Cardiac muscle cell (in vitro differentiated cells and primary cell): ENCODE data around the gene COL1A1. TPM values are rescaled to one million over a fixed set of nuclear protein-coding genes. Genes with fewer than 3 reads are reported as not detected.
A peak's percentile ranks its signal among the peaks of the same experiment; 100 is the strongest.

Experiments
- DNase-seq, 2 donors: peaks; one replicate each; pipeline versions ENCODE4 v3.0.0 to v3.0.0-alpha.2; 2010 to 2017; ENCODE audit warnings: low read depth in 1 of 2, low spot score in 1 of 2
- H3K27ac ChIP-seq: fragments of 200-600 bp; sonication (generic); 2 replicates; pipeline ENCODE4 v1.5.1; 2016
- H3K27me3 ChIP-seq: fragments of 200-600 bp; sonication (generic); 2 replicates; pipeline ENCODE4 v1.6.0; 2016; ENCODE audit warnings: control low read depth
- H3K36me3 ChIP-seq: fragments of 200-600 bp; sonication (generic); 2 replicates; pipeline ENCODE4 v1.5.1; 2016; ENCODE audit warnings: control low read depth
- H3K4me1 ChIP-seq: fragments of 200-600 bp; sonication (generic); 2 replicates; pipeline ENCODE4 v1.8.1; 2017; ENCODE audit warnings: low read depth, mild to moderate bottlenecking, mixed run types
- H3K4me3 ChIP-seq: fragments of 200-600 bp; sonication (generic); 2 replicates; pipeline ENCODE4 v1.5.1; 2016; ENCODE audit warnings: mild to moderate bottlenecking
- H3K9me3 ChIP-seq: fragments of 200-600 bp; sonication (generic); 2 replicates; pipeline ENCODE4 v1.5.1; 2017; ENCODE audit warnings: low read depth, mild to moderate bottlenecking, control low read depth
- polyA plus RNA-seq: library from polyadenylated mRNA; unstranded; fragments of >200 nt; fragmentation: Nextera tagmentation; extraction: Ambion mirVana; gene quantifications from 2 replicates; pipeline ENCODE4 v1.2.1, GENCODE V29; 2016
- total RNA-seq: library from RNA; depleted of rRNA; stranded (reverse); fragments of >200 nt; gene quantifications from 2 replicates; pipeline ENCODE4 v1.2.3, GENCODE V29; 2016
- TF ChIP-seq, protein P1 (sequence below): IDR thresholded peaks from 2 replicates; pipeline ENCODE4 v1.5.1; 2012; ENCODE audit warnings: low read depth, mild to moderate bottlenecking, low read length

COL1A1 gene
- total and polyA plus RNA-seq, 2 experiments from 2014 or later = 127 to 261 TPM

DNA sequence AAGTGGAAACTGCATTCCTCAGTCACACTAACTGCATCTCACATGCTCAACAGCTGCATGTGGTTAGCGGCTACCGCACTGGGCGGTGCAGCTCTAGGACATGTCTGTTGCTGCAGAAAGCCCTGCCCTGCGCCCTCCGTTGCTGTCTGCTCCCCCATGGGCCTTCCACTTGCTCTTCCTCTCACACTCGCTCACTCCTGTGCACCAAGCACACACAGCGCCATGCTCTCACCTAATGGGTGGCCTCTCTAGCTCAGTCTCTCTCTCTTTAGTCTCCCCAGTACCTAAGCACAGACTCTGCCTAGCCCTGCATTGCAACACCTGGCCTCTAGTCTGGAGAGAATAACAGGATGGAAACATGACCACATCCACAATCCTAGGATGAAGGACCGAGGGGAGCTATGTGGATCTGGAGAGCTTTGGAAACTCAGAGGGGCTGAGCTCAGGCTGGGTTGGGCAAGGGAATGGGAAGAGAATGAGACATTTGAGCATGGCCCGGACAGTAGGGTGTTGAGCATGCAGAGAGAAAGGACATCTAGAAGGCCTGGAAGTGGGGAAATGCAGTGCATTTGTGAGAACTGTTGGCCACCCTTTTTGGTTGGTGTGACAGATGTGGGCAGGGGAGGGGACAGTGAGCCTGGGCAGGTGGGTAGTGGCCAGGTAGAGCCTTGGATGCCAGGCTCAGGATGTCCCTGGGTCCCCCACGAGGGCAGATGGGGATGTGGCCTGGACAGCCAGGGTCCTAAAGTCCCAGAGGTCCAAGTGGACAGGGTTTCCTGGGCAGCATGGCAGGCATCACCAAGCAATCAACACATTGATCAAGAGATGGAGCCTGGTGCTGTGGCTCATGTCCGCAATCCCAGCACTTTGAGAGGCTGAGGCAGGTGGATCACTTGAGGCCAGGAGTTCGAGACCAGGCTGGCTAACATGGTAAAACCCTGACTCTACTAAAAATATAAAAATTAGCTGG, 19.6 kb downstream of the COL1A1 start:
- Histone ChIP-seq H3K9me3 (no peaks in the 10 kb centered on the region), H3K4me3 (no peak overlapping the region), H3K4me1 (peaks cover 24% of the 10 kb centered on the region), H3K27ac (no peak overlapping the region), H3K27me3 (no peaks in the 10 kb centered on the region), H3K36me3 (peaks cover 13% of the 10 kb centered on the region)
- DNase-seq = peak in 1 of 2 donors; percentile 68
- TF ChIP-seq, protein P1, sequence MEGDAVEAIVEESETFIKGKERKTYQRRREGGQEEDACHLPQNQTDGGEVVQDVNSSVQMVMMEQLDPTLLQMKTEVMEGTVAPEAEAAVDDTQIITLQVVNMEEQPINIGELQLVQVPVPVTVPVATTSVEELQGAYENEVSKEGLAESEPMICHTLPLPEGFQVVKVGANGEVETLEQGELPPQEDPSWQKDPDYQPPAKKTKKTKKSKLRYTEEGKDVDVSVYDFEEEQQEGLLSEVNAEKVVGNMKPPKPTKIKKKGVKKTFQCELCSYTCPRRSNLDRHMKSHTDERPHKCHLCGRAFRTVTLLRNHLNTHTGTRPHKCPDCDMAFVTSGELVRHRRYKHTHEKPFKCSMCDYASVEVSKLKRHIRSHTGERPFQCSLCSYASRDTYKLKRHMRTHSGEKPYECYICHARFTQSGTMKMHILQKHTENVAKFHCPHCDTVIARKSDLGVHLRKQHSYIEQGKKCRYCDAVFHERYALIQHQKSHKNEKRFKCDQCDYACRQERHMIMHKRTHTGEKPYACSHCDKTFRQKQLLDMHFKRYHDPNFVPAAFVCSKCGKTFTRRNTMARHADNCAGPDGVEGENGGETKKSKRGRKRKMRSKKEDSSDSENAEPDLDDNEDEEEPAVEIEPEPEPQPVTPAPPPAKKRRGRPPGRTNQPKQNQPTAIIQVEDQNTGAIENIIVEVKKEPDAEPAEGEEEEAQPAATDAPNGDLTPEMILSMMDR = no peak

DNA sequence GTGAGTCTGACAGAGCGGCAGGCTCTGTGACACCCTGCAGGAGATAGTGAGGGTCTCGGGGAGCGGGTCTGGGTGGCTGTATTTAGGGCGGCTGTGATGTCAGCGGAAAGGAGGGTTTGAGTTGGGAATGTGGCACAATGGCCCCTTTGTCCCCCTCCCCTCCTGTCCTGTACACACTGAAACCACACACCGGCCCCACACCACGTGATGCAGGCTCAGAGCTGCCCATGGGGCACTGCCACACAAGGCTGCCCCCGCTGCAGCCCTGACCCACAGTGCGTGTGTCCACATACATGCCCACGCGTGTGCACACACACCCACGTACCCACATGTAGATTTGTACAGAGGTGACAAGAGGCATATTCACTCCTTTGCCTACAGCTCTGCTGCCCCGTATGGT, 20.3 kb downstream of the COL1A1 start:
- peaks cover 24% of the 10 kb centered on the region for H3K4me1 ChIP-seq
- TF ChIP-seq, protein P1 = no peak
- no peaks in the 10 kb centered on the region for H3K27me3 ChIP-seq
- H3K36me3 ChIP-seq = peaks cover 6% of the 10 kb centered on the region
- DNase-seq = no peak
- no peak overlapping the region for H3K4me3 ChIP-seq
- no peaks in the 10 kb centered on the region for H3K9me3 ChIP-seq
- no peak overlapping the region for H3K27ac ChIP-seq

DNA sequence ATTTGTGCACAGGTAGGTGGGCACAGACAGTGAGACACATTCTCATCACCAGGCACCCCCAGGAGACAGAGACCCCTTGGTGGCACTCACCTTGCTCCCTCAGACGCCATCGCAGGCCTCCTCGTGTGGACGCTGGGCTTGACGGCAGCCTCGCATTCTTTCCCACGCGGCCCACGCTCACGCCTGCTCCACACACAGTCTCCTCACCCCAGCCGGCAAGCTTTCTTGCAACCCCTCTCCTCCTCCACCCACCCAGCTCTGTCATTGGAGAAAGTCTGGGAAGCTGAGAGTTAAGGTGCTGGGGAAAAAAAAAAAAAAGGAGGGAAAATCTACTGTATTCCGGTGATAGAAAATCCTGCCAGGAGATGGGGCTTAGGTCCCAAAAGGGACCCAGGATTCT, 20.8 kb downstream of the COL1A1 start:
- TF ChIP-seq, protein P1 = no peak
- Histone ChIP-seq H3K4me1 (peaks cover 24% of the 10 kb centered on the region), H3K27me3 (no peaks in the 10 kb centered on the region), H3K36me3 (peaks cover 3% of the 10 kb centered on the region), H3K27ac (no peak overlapping the region), H3K9me3 (no peaks in the 10 kb centered on the region), H3K4me3 (no peak overlapping the region)
- no peak for DNase-seq

DNA sequence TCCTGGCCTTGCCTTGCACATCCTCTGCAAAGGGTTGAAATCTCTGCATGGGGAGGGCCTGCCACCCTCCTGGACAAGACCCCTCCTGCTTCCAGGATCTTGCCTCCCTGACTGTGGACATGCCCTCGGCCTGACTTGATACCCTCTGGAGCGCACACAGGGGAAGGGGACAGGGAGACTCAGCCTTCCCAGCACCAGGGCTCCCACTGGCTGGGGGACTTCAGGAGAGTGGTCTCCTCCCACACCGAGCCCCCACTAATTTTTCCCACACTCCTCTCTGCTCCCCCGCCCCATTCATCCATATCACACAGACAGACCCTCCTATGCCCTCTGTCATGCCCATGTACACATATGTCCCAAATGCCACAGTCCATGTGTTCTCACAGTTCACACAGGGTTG, 21.3 kb downstream of the COL1A1 start:
- Histone ChIP-seq H3K4me1 (peaks cover 24% of the 10 kb centered on the region), H3K27me3 (no peaks in the 10 kb centered on the region), H3K27ac (no peak overlapping the region), H3K4me3 (no peak overlapping the region), H3K9me3 (no peaks in the 10 kb centered on the region), H3K36me3 (no peaks in the 10 kb centered on the region)
- DNase-seq = no peak
- TF ChIP-seq, protein P1 = no peak

DNA sequence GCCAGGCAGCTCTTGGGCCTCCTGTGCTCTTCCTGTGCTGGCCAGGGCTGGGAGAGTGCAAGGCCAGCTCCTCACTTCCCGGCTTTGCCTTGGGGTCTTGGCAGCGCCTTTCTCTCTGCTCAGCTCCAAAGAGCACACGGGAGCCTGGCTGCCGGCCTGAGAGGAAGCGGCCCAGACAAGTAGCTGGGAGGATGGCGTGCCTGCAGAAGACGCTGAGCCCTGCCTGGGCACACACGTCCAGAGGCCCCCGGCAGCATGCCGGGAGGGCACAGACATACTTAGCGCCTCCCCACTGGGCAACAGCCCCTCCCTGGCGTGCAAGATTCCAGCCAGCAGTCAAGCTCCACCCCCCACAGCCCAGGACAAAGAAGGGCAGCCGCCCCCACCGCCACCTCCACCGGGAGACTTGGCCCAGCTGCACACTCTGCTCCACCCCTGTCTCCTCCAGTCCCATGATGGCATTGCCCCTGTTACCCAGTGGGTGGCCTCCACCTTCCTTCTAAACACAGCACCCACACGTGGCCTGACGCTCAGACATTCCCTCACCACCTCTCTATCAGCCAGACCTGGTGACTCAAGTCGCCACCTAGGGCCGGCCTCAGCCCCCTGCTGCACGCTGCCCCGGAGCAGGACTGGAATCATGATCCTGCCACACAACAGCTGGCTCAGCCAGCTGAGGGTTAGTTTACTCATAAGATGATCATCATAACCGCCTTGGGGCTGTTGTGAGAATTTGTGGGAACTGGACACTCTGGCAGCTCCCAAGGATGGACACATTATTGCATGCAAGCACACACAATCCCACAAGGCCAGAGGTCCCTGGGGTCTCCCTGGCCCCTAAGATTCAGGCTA, 23.2 kb downstream of the COL1A1 start:
- peak; percentile 74 to 92 for DNase-seq
- Histone ChIP-seq H3K36me3 (no peaks in the 10 kb centered on the region), H3K27ac (peak overlapping the region; percentile 45), H3K9me3 (no peaks in the 10 kb centered on the region), H3K4me3 (no peak overlapping the region), H3K27me3 (no peaks in the 10 kb centered on the region), H3K4me1 (peaks cover 21% of the 10 kb centered on the region)
- TF ChIP-seq, protein P1 = peak; percentile 70
